Urinary bladder (tissue), 2 donors: ENCODE measurements around the gene FIGNL1. TPM values are rescaled to one million over a fixed set of nuclear protein-coding genes. Genes with fewer than 3 reads are reported as not detected.

Experiments used
- polyA plus RNA-seq: library from polyadenylated mRNA; stranded (reverse); fragments of 200-250 nt; gene quantifications from one replicate; pipeline ENCODE4 v1.2.3, GENCODE V29; 2013
- small RNA-seq: library from RNA; depleted of rRNA; stranded (forward); fragments of <200 nt; gene quantifications from one replicate; pipeline ENCODE3, GENCODE V24; 2014
- total RNA-seq: library from RNA; depleted of rRNA; stranded (reverse); fragments of >200 nt; gene quantifications from one replicate; pipeline ENCODE4 v1.2.3, GENCODE V29; 2014
- donor health status: healthy.

The FIGNL1 gene
- total and polyA plus RNA-seq, 2 donors, result 4.8 to 31.6 TPM

Small RNA genes within 50 kb of the gene (small RNA-seq; reads per million reads assigned to genes)
- not detected for gene RNU6-1091P

Other genes with a start within 250 kb of the FIGNL1 start
- 7.8 TPM for gene IKZF1, start 145.6 kb downstream of the FIGNL1 start, total RNA-seq
- gene IKZF1, start 145.6 kb downstream of the FIGNL1 start, polyA plus RNA-seq, result 3.5 TPM
- gene DDC, start 115.1 kb upstream of the FIGNL1 start, total RNA-seq, result 2.0 TPM
- gene DDC, start 115.1 kb upstream of the FIGNL1 start, polyA plus RNA-seq, result 0.29 TPM